Rectal smooth muscle tissue (tissue), 1 donor: Measurements from ENCODE around the gene ATM.
"Not testable (repeated sequence)": the region's sequence is repeated elsewhere in the genome, so short reads cannot be mapped to it uniquely, and the experiment has no call there.

Source experiments
- H3K27ac ChIP-seq: one replicate; pipeline ENCODE4 v1.7.0; 2013; ENCODE audit warnings: low read depth, low read length, inconsistent platforms
- H3K27me3 ChIP-seq: one replicate; pipeline ENCODE4 v1.7.0; 2013; ENCODE audit warnings: low read length; ENCODE audit not compliant: control insufficient read depth, insufficient read depth
- H3K36me3 ChIP-seq: one replicate; pipeline ENCODE4 v1.7.0; 2013; ENCODE audit warnings: low read length; ENCODE audit not compliant: control insufficient read depth, insufficient read depth
- H3K4me1 ChIP-seq: one replicate; pipeline ENCODE4 v1.7.0; 2013; ENCODE audit warnings: low read length; ENCODE audit not compliant: control insufficient read depth, insufficient read depth
- H3K4me3 ChIP-seq: one replicate; pipeline ENCODE4 v1.7.0; 2013; ENCODE audit warnings: low read length
- H3K9ac ChIP-seq: one replicate; pipeline ENCODE4 v1.7.0; 2013; ENCODE audit warnings: low read length

The ATM gene

GRCh38 chr11:108368134-108368533 is 145.3 kb downstream of the ATM start:
- Histone ChIP-seq H3K27ac (no peak overlapping the region), H3K36me3 (no peaks in the 10 kb centered on the region), H3K27me3 (no peaks in the 10 kb centered on the region), H3K4me3 (no peak overlapping the region), H3K9ac (no peak overlapping the region), H3K4me1 (no peaks in the 10 kb centered on the region)

GRCh38 chr11:108369064-108369463 is 146.2 kb downstream of the ATM start:
- H3K36me3 ChIP-seq: no peaks in the 10 kb centered on the region
- no peaks in the 10 kb centered on the region for H3K27me3 ChIP-seq
- no peak overlapping the region for H3K9ac ChIP-seq
- H3K4me1 ChIP-seq: no peaks in the 10 kb centered on the region
- no peak overlapping the region for H3K27ac ChIP-seq
- no peak overlapping the region for H3K4me3 ChIP-seq

- H3K27ac ChIP-seq: no peak overlapping the region
- H3K36me3 ChIP-seq: no peaks in the 10 kb centered on the region
- no peaks in the 10 kb centered on the region for H3K4me1 ChIP-seq
- no peak overlapping the region for H3K4me3 ChIP-seq
- no peaks in the 10 kb centered on the region for H3K27me3 ChIP-seq
- H3K9ac ChIP-seq: no peak overlapping the region
Observed at GRCh38 chr11:108370315-108370714, 147.4 kb downstream of the ATM start.

GRCh38 chr11:108370990-108371389 is 148.1 kb downstream of the ATM start:
- Histone ChIP-seq H3K4me1 (no peaks in the 10 kb centered on the region), H3K4me3 (no peak overlapping the region), H3K27me3 (no peaks in the 10 kb centered on the region), H3K9ac (no peak overlapping the region), H3K36me3 (no peaks in the 10 kb centered on the region), H3K27ac (no peak overlapping the region)

GRCh38 chr11:108373505-108373904 is 150.6 kb downstream of the ATM start:
- H3K4me1 ChIP-seq, H3K9ac ChIP-seq, H3K27ac ChIP-seq, H3K36me3 ChIP-seq, H3K27me3 ChIP-seq, H3K4me3 ChIP-seq: not testable (repeated sequence)

GRCh38 chr11:108388576-108388975 is 165.7 kb downstream of the ATM start:
- Histone ChIP-seq H3K27ac (no peak overlapping the region), H3K36me3 (no peaks in the 10 kb centered on the region), H3K9ac (no peak overlapping the region), H3K4me1 (no peaks in the 10 kb centered on the region), H3K4me3 (no peak overlapping the region), H3K27me3 (no peaks in the 10 kb centered on the region)

GRCh38 chr11:108392353-108392752 is 169.5 kb downstream of the ATM start:
- Histone ChIP-seq H3K36me3 (no peaks in the 10 kb centered on the region), H3K9ac (no peak overlapping the region), H3K4me3 (no peak overlapping the region), H3K27ac (no peak overlapping the region), H3K27me3 (no peaks in the 10 kb centered on the region), H3K4me1 (no peaks in the 10 kb centered on the region)

GRCh38 chr11:108393046-108393445 is 170.2 kb downstream of the ATM start:
- no peak overlapping the region for H3K4me3 ChIP-seq
- no peaks in the 10 kb centered on the region for H3K27me3 ChIP-seq
- H3K9ac ChIP-seq: no peak overlapping the region
- H3K4me1 ChIP-seq: no peaks in the 10 kb centered on the region
- H3K36me3 ChIP-seq: no peaks in the 10 kb centered on the region
- H3K27ac ChIP-seq: no peak overlapping the region

- no peak overlapping the region for H3K9ac ChIP-seq
- H3K36me3 ChIP-seq: no peaks in the 10 kb centered on the region
- no peak overlapping the region for H3K4me3 ChIP-seq
- no peaks in the 10 kb centered on the region for H3K4me1 ChIP-seq
- H3K27ac ChIP-seq: no peak overlapping the region
- H3K27me3 ChIP-seq: no peaks in the 10 kb centered on the region
Observed at GRCh38 chr11:108394744-108395284, 171.9 kb downstream of the ATM start.

- not testable (repeated sequence) for H3K36me3 ChIP-seq, H3K4me3 ChIP-seq, H3K4me1 ChIP-seq, H3K9ac ChIP-seq, H3K27ac ChIP-seq, H3K27me3 ChIP-seq
Observed at GRCh38 chr11:108396672-108397071, 173.8 kb downstream of the ATM start.

- no peak overlapping the region for H3K27ac ChIP-seq
- no peaks in the 10 kb centered on the region for H3K27me3 ChIP-seq
- no peaks in the 10 kb centered on the region for H3K36me3 ChIP-seq
- H3K9ac ChIP-seq: no peak overlapping the region
- H3K4me1 ChIP-seq: no peaks in the 10 kb centered on the region
- H3K4me3 ChIP-seq: no peak overlapping the region
Observed at GRCh38 chr11:108398439-108398838, 175.6 kb downstream of the ATM start.

- H3K36me3 ChIP-seq: no peaks in the 10 kb centered on the region
- H3K27ac ChIP-seq: no peak overlapping the region
- no peaks in the 10 kb centered on the region for H3K4me1 ChIP-seq
- no peak overlapping the region for H3K4me3 ChIP-seq
- H3K27me3 ChIP-seq: no peaks in the 10 kb centered on the region
- H3K9ac ChIP-seq: no peak overlapping the region
Observed at GRCh38 chr11:108402241-108402640, 179.4 kb downstream of the ATM start.

GRCh38 chr11:108403052-108403451 is 180.2 kb downstream of the ATM start:
- H3K4me1 ChIP-seq: no peaks in the 10 kb centered on the region
- no peak overlapping the region for H3K4me3 ChIP-seq
- H3K36me3 ChIP-seq: no peaks in the 10 kb centered on the region
- H3K27me3 ChIP-seq: no peaks in the 10 kb centered on the region
- H3K9ac ChIP-seq: no peak overlapping the region
- H3K27ac ChIP-seq: no peak overlapping the region
